Upper lobe of left lung (tissue), 6 donors: ENCODE results near the gene HOOK1. TPM values are rescaled to one million over a fixed set of nuclear protein-coding genes. Genes with fewer than 3 reads are reported as not detected.
"Not testable (repeated sequence)": the region's sequence is repeated elsewhere in the genome, so short reads cannot be mapped to it uniquely, and the experiment has no call there.

Source experiments
- ATAC-seq, 2 donors: fragments of 200-7000 bp; cut with Tn5 transposase; one replicate each; pipeline ENCODE4 v1.9.1; 2022; ENCODE audit warnings: mild to moderate bottlenecking in 2 of 2, moderate library complexity in 2 of 2; ENCODE audit not compliant: low FRiP score in 2 of 2
- DNase-seq, 2 donors: peaks; one replicate each; pipeline ENCODE4 v3.0.0-alpha.2; 2019 to 2020
- H3K27ac ChIP-seq, 4 donors: fragments of 200-600 bp; sonication (generic); one replicate each; pipeline ENCODE4 v1.5.1; 2016 to 2019
- H3K27me3 ChIP-seq, 4 donors: fragments of 200-600 bp; sonication (generic); one replicate each; pipeline ENCODE4 v1.5.1; 2017 to 2019
- H3K36me3 ChIP-seq, 4 donors: fragments of 200-600 bp; sonication (generic); one replicate each; pipeline ENCODE4 v1.5.1; 2016 to 2019
- H3K4me1 ChIP-seq, 4 donors: fragments of 200-600 bp; sonication (generic); one replicate each; pipeline ENCODE4 v1.5.1; 2018 to 2019
- H3K4me3 ChIP-seq, 4 donors: fragments of 200-600 bp; sonication (generic); one replicate each; pipeline ENCODE4 v1.5.1; 2017 to 2019; ENCODE audit warnings: mild to moderate bottlenecking in 2 of 4, moderate library complexity in 1 of 4
- H3K9me3 ChIP-seq, 4 donors: fragments of 200-600 bp; sonication (generic); one replicate each; pipeline ENCODE4 v1.5.1; 2018 to 2019
- CTCF ChIP-seq, 6 experiments: fragments of 450-650 bp in 4 of 6; fragments of 200-600 bp in 2 of 6; sonication (generic) in 2 of 6; IDR thresholded peaks; one replicate each; pipeline ENCODE4 v1.5.1; 2016 to 2019; ENCODE audit warnings: antibody characterized with exemption in 6 of 6
- EP300 ChIP-seq, 4 donors: sonication (generic); formaldehyde crosslinking; IDR thresholded peaks; one replicate each; pipeline ENCODE4 v1.5.1; 2017; ENCODE audit warnings: antibody characterized with exemption in 4 of 4, control low read depth in 2 of 4
- POLR2A ChIP-seq, 4 donors: fragments of 450-650 bp; IDR thresholded peaks; one replicate each; pipeline ENCODE4 v1.5.1; 2016 to 2017; ENCODE audit warnings: antibody characterized with exemption in 4 of 4, mild to moderate bottlenecking in 2 of 4
- POLR2AphosphoS5 ChIP-seq, 2 donors: sonication (generic); formaldehyde crosslinking; IDR thresholded peaks; one replicate each; pipeline ENCODE4 v1.5.1; 2017; ENCODE audit warnings: antibody characterized with exemption in 2 of 2
- WGBS, 2 donors: methylation state at CpG; one replicate each; pipeline ENCODE4 v1.1.5; 2017 to 2018; 5-methylcytosine and 5-hydroxymethylcytosine counted together
- total RNA-seq, 6 donors: library from RNA; depleted of rRNA in 4 of 6; stranded (reverse); fragments of >200 nt in 4 of 6; gene quantifications; one replicate each; pipeline versions ENCODE4 v1.1.0 to v1.2.1, GENCODE V29; 2016 to 2021
- donor health status: DM: no; HTN: no; CAD: no; lungs with moderate emphysema.
- donor health status: DM: no; HTN: yes; CAD: no; lungs with severe emphysema.

The HOOK1 gene
- total RNA-seq, 6 donors from 2014 or later: 5.3 to 27.6 (median 11.1) TPM

GRCh38 chr1:59833022-59833421 is 18.3 kb downstream of the HOOK1 start:
- 92 to 93% methylated on average over 2 of the region's 2 CpGs for WGBS, 2 donors
- Histone ChIP-seq H3K9me3 (no peaks in the 10 kb centered on the region), H3K36me3 (no peaks in the 10 kb centered on the region), H3K4me3 (no peak overlapping the region), H3K4me1 (no peaks in the 10 kb centered on the region), H3K27ac (no peak overlapping the region), H3K27me3 (no peaks in the 10 kb centered on the region)
- no peak for ATAC-seq
- TF ChIP-seq POLR2A (IDR thresholded peaks at IDR 0.05): no peak
- no peak for TF ChIP-seq EP300 (IDR thresholded peaks at IDR 0.05)
- no peak for TF ChIP-seq POLR2AphosphoS5 (IDR thresholded peaks at IDR 0.05)
- TF ChIP-seq CTCF (IDR thresholded peaks at IDR 0.05): no peak
- no peak for DNase-seq

GRCh38 chr1:59833991-59834390 is 19.2 kb downstream of the HOOK1 start:
- no peak overlapping the region for H3K4me3 ChIP-seq
- no peaks in the 10 kb centered on the region for H3K27me3 ChIP-seq
- no peaks in the 10 kb centered on the region for H3K36me3 ChIP-seq
- no peak overlapping the region for H3K27ac ChIP-seq
- no peak for TF ChIP-seq POLR2AphosphoS5 (IDR thresholded peaks at IDR 0.05)
- TF ChIP-seq POLR2A (IDR thresholded peaks at IDR 0.05): no peak
- TF ChIP-seq CTCF (IDR thresholded peaks at IDR 0.05): no peak
- no peak for TF ChIP-seq EP300 (IDR thresholded peaks at IDR 0.05)
- H3K4me1 ChIP-seq: no peaks in the 10 kb centered on the region
- WGBS, 2 donors: 43 to 54% methylated on average over 3 of the region's 3 CpGs
- no peak for DNase-seq
- no peaks in the 10 kb centered on the region for H3K9me3 ChIP-seq
- ATAC-seq: no peak

- not testable (repeated sequence) for H3K9me3 ChIP-seq, H3K27me3 ChIP-seq, ATAC-seq, H3K36me3 ChIP-seq, H3K27ac ChIP-seq, DNase-seq, H3K4me1 ChIP-seq, H3K4me3 ChIP-seq
- 60 to 65% methylated on average over 1 of the region's 1 CpG for WGBS, 2 donors
Observed at GRCh38 chr1:59837857-59838256, 23.1 kb downstream of the HOOK1 start.

- ATAC-seq: no peak
- DNase-seq: no peak
- no peak for TF ChIP-seq POLR2A (IDR thresholded peaks at IDR 0.05)
- TF ChIP-seq POLR2AphosphoS5 (IDR thresholded peaks at IDR 0.05): no peak
- TF ChIP-seq CTCF (IDR thresholded peaks at IDR 0.05): no peak
- no peak for TF ChIP-seq EP300 (IDR thresholded peaks at IDR 0.05)
- no peak overlapping the region for H3K4me3 ChIP-seq
- no peaks in the 10 kb centered on the region for H3K27me3 ChIP-seq
- H3K9me3 ChIP-seq: no peaks in the 10 kb centered on the region
- WGBS, 2 donors: 73 to 79% methylated on average over 2 of the region's 2 CpGs
- no peaks in the 10 kb centered on the region for H3K4me1 ChIP-seq
- no peak overlapping the region for H3K27ac ChIP-seq
- no peaks in the 10 kb centered on the region for H3K36me3 ChIP-seq
Observed at GRCh38 chr1:59845091-59845490, 30.3 kb downstream of the HOOK1 start.

GRCh38 chr1:59846209-59846894 is 31.6 kb downstream of the HOOK1 start:
- Histone ChIP-seq H3K27ac (no peak overlapping the region), H3K9me3 (no peaks in the 10 kb centered on the region), H3K4me1 (no peaks in the 10 kb centered on the region), H3K36me3 (no peaks in the 10 kb centered on the region), H3K4me3 (no peak overlapping the region), H3K27me3 (no peaks in the 10 kb centered on the region)
- 92 to 94% methylated on average over 3 of the region's 3 CpGs for WGBS, 2 donors
- no peak for TF ChIP-seq EP300 (IDR thresholded peaks at IDR 0.05)
- TF ChIP-seq POLR2A (IDR thresholded peaks at IDR 0.05): no peak
- no peak for TF ChIP-seq CTCF (IDR thresholded peaks at IDR 0.05)
- no peak for TF ChIP-seq POLR2AphosphoS5 (IDR thresholded peaks at IDR 0.05)
- ATAC-seq (no peak), DNase-seq (no peak)
